Medulla oblongata (tissue), 1 donor: ENCODE measurements around the gene ZFYVE21.

ENCODE experiments used
- DNase-seq: peaks from one replicate; pipeline ENCODE4 v3.0.0-alpha.2; 2015; ENCODE audit errors: extremely low spot score

The ZFYVE21 gene

GRCh38 chr14:103737432-103738045, 21.9 kb downstream of the ZFYVE21 start:
- DNase-seq, result no peak

- no peak for DNase-seq
Observed at GRCh38 chr14:103738166-103738565, 22.6 kb downstream of the ZFYVE21 start.

GRCh38 chr14:103738701-103739451, 23.3 kb downstream of the ZFYVE21 start:
- DNase-seq, result peak; percentile 35

DNA sequence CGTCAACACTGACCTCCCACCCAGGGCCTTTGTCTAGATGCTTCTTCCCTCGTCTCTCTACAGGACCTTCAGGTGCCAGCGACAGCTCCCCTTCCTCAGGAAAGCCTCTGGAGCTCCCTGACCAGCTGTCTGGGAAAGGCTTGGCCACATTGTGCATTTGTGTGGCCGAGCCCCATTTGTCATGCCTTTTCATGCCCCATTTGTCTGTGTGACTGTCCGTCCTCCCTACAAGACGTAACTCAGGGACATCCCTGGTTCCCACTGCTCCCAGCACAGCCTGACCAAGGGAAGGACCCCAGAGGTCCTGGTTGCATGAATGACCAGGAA, 23.8 kb downstream of the ZFYVE21 start:
- no peak for DNase-seq

GRCh38 chr14:103739793-103740501, 24.3 kb downstream of the ZFYVE21 start:
- DNase-seq, result no peak

DNA sequence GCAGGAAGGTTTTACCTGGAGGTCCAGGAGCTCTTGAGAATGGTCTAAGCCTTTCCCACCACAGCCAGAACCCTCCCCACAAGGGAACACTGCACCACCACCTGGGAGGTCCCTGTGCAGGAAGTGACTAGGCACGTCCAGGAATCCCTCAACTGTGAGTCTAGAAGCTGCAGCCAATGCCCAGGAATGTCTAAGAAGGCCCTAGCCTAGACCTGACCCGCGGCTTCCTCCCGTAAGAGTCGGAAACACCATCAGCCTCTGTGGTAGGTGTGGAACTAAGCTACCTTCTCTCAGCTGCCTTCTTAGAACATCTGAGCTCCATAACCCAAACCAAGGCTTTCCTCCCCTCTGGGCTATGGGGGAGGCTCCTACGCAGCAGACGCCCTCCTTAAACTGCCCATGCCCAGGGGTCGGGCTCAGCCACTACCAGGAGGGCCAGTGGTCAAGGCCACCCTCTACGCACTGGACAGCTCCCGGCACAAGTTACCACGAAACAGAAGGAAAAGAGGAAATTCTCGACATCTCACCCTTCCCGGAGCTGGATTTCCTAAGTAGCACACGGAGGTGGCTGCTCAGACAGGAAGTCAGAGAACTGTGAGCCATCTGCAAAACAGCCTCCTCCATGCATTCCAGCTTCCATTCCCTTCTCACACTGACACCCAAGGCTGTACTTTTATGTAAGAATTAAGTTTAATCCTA, 25.5 kb downstream of the ZFYVE21 start:
- no peak for DNase-seq

GRCh38 chr14:103741876-103742275, 26.3 kb downstream of the ZFYVE21 start:
- DNase-seq, result no peak

- DNase-seq, result no peak
Observed at GRCh38 chr14:103742499-103743255, 27.1 kb downstream of the ZFYVE21 start.

DNA sequence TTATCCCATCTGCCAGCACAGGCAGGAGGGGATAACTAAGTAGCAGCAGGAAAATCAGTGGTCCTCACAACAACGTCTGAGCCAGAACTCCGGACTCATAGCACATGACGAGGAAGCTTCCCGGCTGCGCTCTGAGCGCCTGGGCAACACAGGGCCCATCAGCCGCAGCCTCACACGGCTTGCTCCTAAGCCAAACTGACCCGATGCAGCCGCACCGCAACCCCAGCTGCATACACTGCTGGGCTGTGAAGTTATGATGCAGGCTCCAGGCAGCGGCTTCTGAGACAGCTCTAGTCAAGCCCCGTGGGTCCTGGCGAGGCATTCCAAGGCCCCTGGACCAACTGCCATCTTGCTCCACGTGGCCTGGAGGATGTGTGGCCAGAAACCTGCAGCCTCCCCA, 28.1 kb downstream of the ZFYVE21 start:
- peak; percentile 31 for DNase-seq

DNA sequence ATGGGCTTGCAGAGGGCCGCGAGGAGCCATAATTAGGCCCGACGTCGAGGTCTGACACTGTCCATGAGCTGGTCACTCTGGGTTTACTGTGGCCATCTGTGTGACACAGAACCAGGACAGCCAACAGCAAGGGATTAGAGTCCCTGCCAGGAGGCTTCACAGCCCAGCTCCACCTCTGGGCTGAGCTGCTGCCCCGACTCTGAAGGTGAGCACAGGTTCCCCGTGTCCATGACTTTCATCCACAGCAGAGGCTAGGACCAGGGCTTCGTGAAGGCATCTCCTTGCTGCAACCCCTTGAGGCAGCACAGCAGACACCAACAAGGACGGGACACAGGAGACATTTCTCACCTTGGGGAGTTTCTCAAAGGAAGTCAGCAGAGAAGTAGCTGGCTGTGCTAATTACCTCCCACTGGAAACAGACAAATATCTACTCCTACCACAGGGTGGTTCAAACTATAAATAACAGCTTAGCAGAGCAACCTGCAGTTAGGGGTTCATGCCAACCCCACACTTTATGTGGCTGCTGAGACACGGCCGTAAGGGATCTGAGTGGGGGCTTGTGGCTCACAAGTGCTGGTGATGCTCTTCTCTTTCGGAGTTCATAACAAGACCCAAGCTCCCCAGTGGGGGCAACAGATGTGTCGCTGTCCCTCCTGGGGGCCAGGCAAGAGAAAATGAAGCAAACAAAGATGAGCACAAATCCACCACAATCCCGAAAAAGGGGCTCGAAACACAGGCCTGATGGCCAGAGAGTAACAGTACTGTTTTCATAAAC, 29.2 kb downstream of the ZFYVE21 start:
- DNase-seq, result no peak

DNA sequence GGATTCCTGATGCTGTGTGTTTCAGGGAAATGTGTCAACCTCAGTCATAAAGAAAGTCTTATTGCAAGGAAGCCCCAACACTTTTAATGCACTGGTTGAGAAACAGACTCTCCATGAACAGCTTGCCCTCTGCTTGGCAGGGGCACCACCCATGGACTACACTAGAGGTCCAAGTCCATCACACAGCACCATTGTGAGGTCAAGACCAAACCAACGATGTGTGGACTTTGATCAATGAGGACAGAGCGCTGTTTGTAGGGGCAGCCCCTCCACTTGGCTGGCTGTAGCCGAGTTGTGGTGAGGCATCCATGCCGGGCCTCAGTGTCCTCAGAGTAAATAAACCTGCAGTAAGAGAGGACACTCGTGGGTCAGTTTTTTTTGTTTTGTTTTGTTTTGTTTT, 29.8 kb downstream of the ZFYVE21 start:
- DNase-seq, result no peak

DNA sequence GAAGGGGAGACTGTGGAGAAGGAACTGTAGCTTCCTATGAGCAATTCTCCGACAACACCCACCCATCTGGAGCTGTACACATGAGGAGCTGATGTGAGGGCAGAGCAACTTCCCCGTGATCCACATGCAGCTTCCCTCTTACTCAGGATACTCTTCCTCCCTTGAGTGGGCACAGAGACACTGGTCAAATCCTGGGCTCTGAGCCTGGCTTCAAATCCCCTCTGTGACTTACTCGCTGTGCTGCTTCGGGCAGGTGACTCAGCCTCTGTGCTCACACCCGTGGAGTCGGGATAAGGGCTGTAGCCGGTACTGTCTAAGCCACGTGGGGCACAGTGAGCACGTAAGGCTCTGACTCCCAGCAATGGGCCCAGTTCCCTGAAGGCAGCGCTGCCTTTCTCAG, 31.1 kb downstream of the ZFYVE21 start:
- DNase-seq, result no peak

DNA sequence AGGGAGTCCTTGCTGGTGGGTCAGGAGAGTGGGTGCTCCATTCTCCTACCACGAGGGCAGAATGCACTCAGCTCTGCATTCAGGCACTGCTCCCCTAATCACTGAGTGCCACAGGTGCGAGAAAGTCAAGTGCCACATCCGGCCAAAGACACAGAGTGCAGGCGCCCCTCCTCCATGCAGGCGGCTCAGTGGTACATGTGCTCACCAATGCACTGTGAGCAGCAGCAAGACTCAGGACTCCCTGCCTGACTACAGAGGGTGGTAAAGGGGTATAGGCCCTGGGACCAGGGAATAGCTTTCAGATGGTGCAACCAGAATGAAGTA, 32.9 kb downstream of the ZFYVE21 start:
- no peak for DNase-seq

GRCh38 chr14:103749452-103749851, 33.8 kb downstream of the ZFYVE21 start:
- no peak for DNase-seq

- no peak for DNase-seq
Observed at GRCh38 chr14:103749860-103750259, 34.2 kb downstream of the ZFYVE21 start.

- no peak for DNase-seq
Observed at GRCh38 chr14:103753774-103754173, 38.2 kb downstream of the ZFYVE21 start.

GRCh38 chr14:103755060-103755459, 39.5 kb downstream of the ZFYVE21 start:
- DNase-seq, result no peak

GRCh38 chr14:103758059-103758776, 42.6 kb downstream of the ZFYVE21 start:
- no peak for DNase-seq

DNA sequence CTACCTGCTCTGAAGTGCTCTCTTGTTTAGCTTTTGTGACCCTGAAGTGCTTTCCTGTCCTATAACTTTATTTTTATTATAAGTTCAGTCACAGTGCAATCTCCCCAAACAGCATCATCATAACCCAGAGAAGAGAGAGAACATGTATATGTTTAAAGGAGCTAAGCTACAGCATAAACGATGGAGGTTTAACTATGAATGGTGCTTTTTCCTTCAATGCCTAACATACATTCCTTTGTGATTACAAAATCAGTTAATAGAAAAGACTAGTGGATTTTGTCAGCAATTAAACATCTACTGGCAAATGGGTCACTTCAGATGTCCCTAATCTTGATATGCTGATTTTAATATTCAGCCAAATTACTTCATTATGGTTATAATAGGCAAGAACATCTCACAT, 46.4 kb downstream of the ZFYVE21 start:
- no peak for DNase-seq

DNA sequence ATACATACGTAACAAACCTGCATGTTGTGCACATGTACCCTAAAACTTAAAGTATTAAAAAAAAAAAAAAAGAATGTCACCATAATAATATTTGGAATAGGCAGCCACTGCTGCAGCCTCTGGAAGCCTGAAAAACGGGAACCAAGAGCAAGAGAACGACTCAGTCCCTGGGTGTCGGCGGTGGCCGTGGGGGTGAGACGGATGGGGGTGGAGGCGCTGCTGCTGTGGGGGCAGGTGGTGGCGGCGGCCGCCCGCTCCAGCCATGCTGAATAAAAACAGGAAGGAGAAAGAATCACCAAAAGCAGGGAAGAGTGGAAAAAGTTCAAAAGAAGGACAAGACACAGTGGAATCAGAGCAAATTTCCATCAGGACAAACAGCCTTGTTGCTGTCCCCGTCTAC, 46.9 kb downstream of the ZFYVE21 start:
- no peak for DNase-seq
